ENCODE data around the gene RAB5IF. TPM values are rescaled to one million over a fixed set of nuclear protein-coding genes. Genes with fewer than 3 reads are reported as not detected.

RAB5IF gene
- total RNA-seq, 1 experiment from 2014 or later: 194 TPM

- no peak for DNase-seq (ENCODE audit: low read depth)
Measured at GRCh38 chr20:36658300-36658699, 52.7 kb downstream of the RAB5IF start.

Small RNA genes within 50 kb of the gene (small RNA-seq; reads per million reads assigned to genes)
- not detected for gene RF00017

Other genes starting within 250 kb of the RAB5IF start
- gene MYL9, start 64.3 kb upstream of the RAB5IF start, total RNA-seq (2014; rRNA removed; shearing (Covaris generic)): 3.8 and 10.0 TPM in 2 replicates
- 15.8 and 20.9 TPM in 2 replicates for gene TGIF2, start 32.2 kb upstream of the RAB5IF start, total RNA-seq (2014; rRNA removed; shearing (Covaris generic))
- gene SLA2, start 40.4 kb downstream of the RAB5IF start, total RNA-seq (2014; rRNA removed; shearing (Covaris generic)): not detected in 2 replicates
- gene NDRG3, start 140.3 kb downstream of the RAB5IF start, total RNA-seq (2014; rRNA removed; shearing (Covaris generic)): 20.7 and 36.6 TPM in 2 replicates
- gene DSN1, start 168.0 kb downstream of the RAB5IF start, total RNA-seq (2014; rRNA removed; shearing (Covaris generic)): 24.4 and 25.5 TPM in 2 replicates

Data from HT1080 (cell line).